ENCODE data around the gene ENTPD1.

ENTPD1 gene

DNA sequence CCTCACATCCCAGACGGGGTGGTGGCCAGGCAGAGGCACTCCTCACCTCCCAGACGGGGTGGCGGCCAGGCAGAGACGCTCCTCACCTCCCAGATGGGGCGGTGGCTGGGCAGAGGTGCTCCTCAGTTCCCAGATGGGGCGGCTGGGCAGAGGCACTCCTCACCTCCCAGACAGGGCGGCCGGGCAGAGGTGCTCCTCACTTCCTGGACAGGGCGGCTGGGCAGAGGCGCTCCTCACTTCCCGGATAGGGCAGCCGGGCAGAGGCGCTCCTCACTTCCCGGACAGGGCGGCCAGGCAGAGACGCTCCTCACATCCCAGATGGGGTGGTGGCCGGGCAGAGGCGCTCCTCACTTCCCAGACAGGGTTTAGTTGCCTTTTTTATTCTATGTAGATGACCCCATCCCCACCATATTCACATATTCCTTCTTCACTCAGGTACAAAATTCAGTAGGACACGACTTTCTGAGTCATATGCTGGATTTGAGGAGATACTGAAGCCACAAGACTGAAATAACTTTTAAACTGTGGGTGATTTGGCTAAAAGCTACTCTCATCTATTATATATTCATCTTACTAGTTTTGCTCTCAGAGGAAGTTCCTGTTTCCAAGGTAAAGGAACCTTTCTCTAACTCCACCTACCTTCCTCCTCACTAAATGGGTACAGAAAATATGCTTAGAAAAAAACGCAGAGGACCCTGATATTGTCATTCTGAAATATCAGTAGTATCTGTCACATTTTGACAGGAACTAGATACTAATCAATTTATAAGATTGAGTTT, 54.4 kb downstream of the ENTPD1 start:
- Histone ChIP-seq H3K27ac (ENCODE audit: low read depth, low read length) (no peak overlapping the region), H3K4me3 (ENCODE audit: low read depth in 1 of 5, low read length in 5 of 5) (no peak overlapping the region), H3K36me3 (ENCODE audit: control insufficient read depth in 5 of 5, insufficient read depth in 5 of 5, low read length in 5 of 5) (no peaks in the 10 kb centered on the region), H3K9ac (ENCODE audit: low read length in 5 of 5) (no peak overlapping the region), H3K4me1 (ENCODE audit: control insufficient read depth in 5 of 5, insufficient read depth in 5 of 5, low read length in 5 of 5) (peaks cover 0 to 20% (median 4%) of the 10 kb centered on the region in 5 donors), H3K27me3 (ENCODE audit: control insufficient read depth in 5 of 5, insufficient read depth in 4 of 5, low read length in 5 of 5) (no peaks in the 10 kb centered on the region), H3K9me3 (ENCODE audit: control insufficient read depth in 5 of 5, low read length in 5 of 5) (no peaks in the 10 kb centered on the region)

GRCh38 chr10:95813054-95813685, 57.2 kb downstream of the ENTPD1 start:
- Histone ChIP-seq H3K27ac (ENCODE audit: low read depth, low read length) (peak overlapping the region; percentile 5), H3K4me3 (ENCODE audit: low read depth in 1 of 5, low read length in 5 of 5) (no peak overlapping the region), H3K9me3 (ENCODE audit: control insufficient read depth in 5 of 5, low read length in 5 of 5) (peaks cover 0 to 6% (median 3%) of the 10 kb centered on the region in 5 donors), H3K27me3 (ENCODE audit: control insufficient read depth in 5 of 5, insufficient read depth in 4 of 5, low read length in 5 of 5) (no peaks in the 10 kb centered on the region), H3K9ac (ENCODE audit: low read length in 5 of 5) (no peak overlapping the region), H3K4me1 (ENCODE audit: control insufficient read depth in 5 of 5, insufficient read depth in 5 of 5, low read length in 5 of 5) (peaks cover 0 to 26% (median 4%) of the 10 kb centered on the region in 5 donors), H3K36me3 (ENCODE audit: control insufficient read depth in 5 of 5, insufficient read depth in 5 of 5, low read length in 5 of 5) (no peaks in the 10 kb centered on the region)

- Histone ChIP-seq H3K9me3 (ENCODE audit: control insufficient read depth in 5 of 5, low read length in 5 of 5) (peaks cover 0 to 6% (median 3%) of the 10 kb centered on the region in 5 donors), H3K4me1 (ENCODE audit: control insufficient read depth in 5 of 5, insufficient read depth in 5 of 5, low read length in 5 of 5) (peaks cover 0 to 26% (median 4%) of the 10 kb centered on the region in 5 donors), H3K27ac (ENCODE audit: low read depth, low read length) (no peak overlapping the region), H3K4me3 (ENCODE audit: low read depth in 1 of 5, low read length in 5 of 5) (no peak overlapping the region), H3K27me3 (ENCODE audit: control insufficient read depth in 5 of 5, insufficient read depth in 4 of 5, low read length in 5 of 5) (no peaks in the 10 kb centered on the region), H3K36me3 (ENCODE audit: control insufficient read depth in 5 of 5, insufficient read depth in 5 of 5, low read length in 5 of 5) (no peaks in the 10 kb centered on the region), H3K9ac (ENCODE audit: low read length in 5 of 5) (no peak overlapping the region)
Measured at GRCh38 chr10:95814011-95814727, 58.2 kb downstream of the ENTPD1 start.

GRCh38 chr10:95815133-95815532, 59.2 kb downstream of the ENTPD1 start:
- no peak overlapping the region for H3K4me3 ChIP-seq (ENCODE audit: low read depth in 1 of 5, low read length in 5 of 5)
- no peaks in the 10 kb centered on the region for H3K27me3 ChIP-seq (ENCODE audit: control insufficient read depth in 5 of 5, insufficient read depth in 4 of 5, low read length in 5 of 5)
- peaks cover 0 to 26% (median 4%) of the 10 kb centered on the region in 5 donors for H3K4me1 ChIP-seq (ENCODE audit: control insufficient read depth in 5 of 5, insufficient read depth in 5 of 5, low read length in 5 of 5)
- H3K9me3 ChIP-seq (ENCODE audit: control insufficient read depth in 5 of 5, low read length in 5 of 5), result peaks cover 0 to 6% (median 3%) of the 10 kb centered on the region in 5 donors
- H3K27ac ChIP-seq (ENCODE audit: low read depth, low read length), result no peak overlapping the region
- H3K9ac ChIP-seq (ENCODE audit: low read length in 5 of 5), result no peak overlapping the region
- no peaks in the 10 kb centered on the region for H3K36me3 ChIP-seq (ENCODE audit: control insufficient read depth in 5 of 5, insufficient read depth in 5 of 5, low read length in 5 of 5)

- Histone ChIP-seq H3K27me3 (ENCODE audit: control insufficient read depth in 5 of 5, insufficient read depth in 4 of 5, low read length in 5 of 5) (no peaks in the 10 kb centered on the region), H3K9me3 (ENCODE audit: control insufficient read depth in 5 of 5, low read length in 5 of 5) (peaks cover 0 to 6% (median 3%) of the 10 kb centered on the region in 5 donors), H3K36me3 (ENCODE audit: control insufficient read depth in 5 of 5, insufficient read depth in 5 of 5, low read length in 5 of 5) (no peaks in the 10 kb centered on the region), H3K27ac (ENCODE audit: low read depth, low read length) (no peak overlapping the region), H3K9ac (ENCODE audit: low read length in 5 of 5) (no peak overlapping the region), H3K4me3 (ENCODE audit: low read depth in 1 of 5, low read length in 5 of 5) (peak overlapping the region in 1 of 5 donors; percentile 14), H3K4me1 (ENCODE audit: control insufficient read depth in 5 of 5, insufficient read depth in 5 of 5, low read length in 5 of 5) (peaks cover 0 to 26% (median 4%) of the 10 kb centered on the region in 5 donors)
Measured at GRCh38 chr10:95815701-95816240, 59.8 kb downstream of the ENTPD1 start.

GRCh38 chr10:95818010-95818409, 62.0 kb downstream of the ENTPD1 start:
- no peak overlapping the region for H3K9ac ChIP-seq (ENCODE audit: low read length in 5 of 5)
- no peaks in the 10 kb centered on the region for H3K27me3 ChIP-seq (ENCODE audit: control insufficient read depth in 5 of 5, insufficient read depth in 4 of 5, low read length in 5 of 5)
- peaks cover 0 to 6% (median 3%) of the 10 kb centered on the region in 5 donors for H3K9me3 ChIP-seq (ENCODE audit: control insufficient read depth in 5 of 5, low read length in 5 of 5)
- no peak overlapping the region for H3K4me3 ChIP-seq (ENCODE audit: low read depth in 1 of 5, low read length in 5 of 5)
- H3K27ac ChIP-seq (ENCODE audit: low read depth, low read length), result no peak overlapping the region
- H3K36me3 ChIP-seq (ENCODE audit: control insufficient read depth in 5 of 5, insufficient read depth in 5 of 5, low read length in 5 of 5), result no peaks in the 10 kb centered on the region
- H3K4me1 ChIP-seq (ENCODE audit: control insufficient read depth in 5 of 5, insufficient read depth in 5 of 5, low read length in 5 of 5), result peaks cover 0 to 26% (median 4%) of the 10 kb centered on the region in 5 donors

DNA sequence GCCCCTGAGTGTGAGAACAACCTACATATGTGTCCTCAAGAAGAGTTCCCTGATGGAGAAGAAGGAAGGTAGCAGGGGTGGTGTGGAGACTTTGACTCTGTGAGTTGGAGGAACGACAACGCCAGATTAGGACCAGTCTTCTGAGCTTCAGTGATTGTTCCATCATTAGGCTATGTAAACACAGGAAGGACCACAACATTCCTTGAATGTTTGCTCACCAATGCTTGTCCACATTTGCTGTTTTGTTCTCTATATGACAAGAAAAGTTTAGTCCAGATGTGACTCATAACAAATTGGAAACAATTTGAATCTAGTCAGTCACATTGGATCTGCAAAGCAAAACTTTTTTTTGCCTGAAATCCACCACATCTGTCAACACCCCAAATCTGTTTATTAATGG, 62.7 kb downstream of the ENTPD1 start:
- H3K36me3 ChIP-seq (ENCODE audit: control insufficient read depth in 5 of 5, insufficient read depth in 5 of 5, low read length in 5 of 5), result no peaks in the 10 kb centered on the region
- H3K9ac ChIP-seq (ENCODE audit: low read length in 5 of 5), result no peak overlapping the region
- H3K4me3 ChIP-seq (ENCODE audit: low read depth in 1 of 5, low read length in 5 of 5), result no peak overlapping the region
- peaks cover 0 to 6% (median 3%) of the 10 kb centered on the region in 5 donors for H3K9me3 ChIP-seq (ENCODE audit: control insufficient read depth in 5 of 5, low read length in 5 of 5)
- no peaks in the 10 kb centered on the region for H3K27me3 ChIP-seq (ENCODE audit: control insufficient read depth in 5 of 5, insufficient read depth in 4 of 5, low read length in 5 of 5)
- peaks cover 0 to 21% (median 4%) of the 10 kb centered on the region in 5 donors for H3K4me1 ChIP-seq (ENCODE audit: control insufficient read depth in 5 of 5, insufficient read depth in 5 of 5, low read length in 5 of 5)
- H3K27ac ChIP-seq (ENCODE audit: low read depth, low read length), result no peak overlapping the region

- no peaks in the 10 kb centered on the region for H3K36me3 ChIP-seq (ENCODE audit: control insufficient read depth in 5 of 5, insufficient read depth in 5 of 5, low read length in 5 of 5)
- H3K4me3 ChIP-seq (ENCODE audit: low read depth in 1 of 5, low read length in 5 of 5), result no peak overlapping the region
- H3K9ac ChIP-seq (ENCODE audit: low read length in 5 of 5), result no peak overlapping the region
- H3K4me1 ChIP-seq (ENCODE audit: control insufficient read depth in 5 of 5, insufficient read depth in 5 of 5, low read length in 5 of 5), result peaks cover 0 to 10% (median 0%) of the 10 kb centered on the region in 5 donors
- peaks cover 0 to 6% (median 3%) of the 10 kb centered on the region in 5 donors for H3K9me3 ChIP-seq (ENCODE audit: control insufficient read depth in 5 of 5, low read length in 5 of 5)
- H3K27ac ChIP-seq (ENCODE audit: low read depth, low read length), result no peak overlapping the region
- H3K27me3 ChIP-seq (ENCODE audit: control insufficient read depth in 5 of 5, insufficient read depth in 4 of 5, low read length in 5 of 5), result no peaks in the 10 kb centered on the region
Measured at GRCh38 chr10:95819620-95820329, 63.8 kb downstream of the ENTPD1 start.

DNA sequence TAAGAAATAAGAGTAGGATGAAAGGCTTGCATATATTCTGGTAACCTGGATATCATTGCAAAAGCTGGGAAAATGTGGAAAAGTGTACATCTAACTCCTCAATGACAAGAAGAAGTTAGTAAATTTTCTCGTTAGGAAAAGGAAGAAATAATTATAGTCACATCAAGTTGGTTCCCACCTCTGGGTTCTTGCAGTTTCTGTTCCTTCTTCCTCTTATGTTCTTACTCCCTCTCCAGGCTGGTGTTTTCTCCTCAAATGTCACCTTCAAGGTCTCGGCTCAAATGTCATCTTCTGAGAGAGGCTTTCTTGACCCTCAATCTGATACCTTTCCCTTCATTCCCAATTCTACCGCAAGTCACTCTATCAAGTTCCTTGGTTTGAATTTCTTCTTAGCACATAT, 64.4 kb downstream of the ENTPD1 start:
- H3K4me1 ChIP-seq (ENCODE audit: control insufficient read depth in 5 of 5, insufficient read depth in 5 of 5, low read length in 5 of 5), result peaks cover 0 to 6% (median 0%) of the 10 kb centered on the region in 5 donors
- peaks cover 0 to 6% (median 3%) of the 10 kb centered on the region in 5 donors for H3K9me3 ChIP-seq (ENCODE audit: control insufficient read depth in 5 of 5, low read length in 5 of 5)
- no peak overlapping the region for H3K9ac ChIP-seq (ENCODE audit: low read length in 5 of 5)
- no peak overlapping the region for H3K27ac ChIP-seq (ENCODE audit: low read depth, low read length)
- no peaks in the 10 kb centered on the region for H3K27me3 ChIP-seq (ENCODE audit: control insufficient read depth in 5 of 5, insufficient read depth in 4 of 5, low read length in 5 of 5)
- H3K36me3 ChIP-seq (ENCODE audit: control insufficient read depth in 5 of 5, insufficient read depth in 5 of 5, low read length in 5 of 5), result no peaks in the 10 kb centered on the region
- no peak overlapping the region for H3K4me3 ChIP-seq (ENCODE audit: low read depth in 1 of 5, low read length in 5 of 5)
